OCI-LY1 (cell line): ENCODE data around the gene ASIC3.

ENCODE experiments used
- EZH2 ChIP-seq: fragments of 200-600 bp; sonication (generic), shearing (Covaris generic); IDR thresholded peaks from 2 replicates; pipeline ENCODE4 v1.8.0; 2017; ENCODE audit warnings: borderline replicate concordance, mixed run types, mild to moderate bottlenecking, antibody characterized with exemption, low read length, moderate library complexity, mixed read lengths
- TF ChIP-seq, protein P1 (sequence below): fragments of 200-600 bp; sonication (generic), shearing (Covaris generic); IDR thresholded peaks from 2 replicates; pipeline ENCODE4 v1.5.1; 2017; ENCODE audit warnings: mild to moderate bottlenecking, antibody characterized with exemption, low read length, moderate library complexity, mixed read lengths

DNA sequence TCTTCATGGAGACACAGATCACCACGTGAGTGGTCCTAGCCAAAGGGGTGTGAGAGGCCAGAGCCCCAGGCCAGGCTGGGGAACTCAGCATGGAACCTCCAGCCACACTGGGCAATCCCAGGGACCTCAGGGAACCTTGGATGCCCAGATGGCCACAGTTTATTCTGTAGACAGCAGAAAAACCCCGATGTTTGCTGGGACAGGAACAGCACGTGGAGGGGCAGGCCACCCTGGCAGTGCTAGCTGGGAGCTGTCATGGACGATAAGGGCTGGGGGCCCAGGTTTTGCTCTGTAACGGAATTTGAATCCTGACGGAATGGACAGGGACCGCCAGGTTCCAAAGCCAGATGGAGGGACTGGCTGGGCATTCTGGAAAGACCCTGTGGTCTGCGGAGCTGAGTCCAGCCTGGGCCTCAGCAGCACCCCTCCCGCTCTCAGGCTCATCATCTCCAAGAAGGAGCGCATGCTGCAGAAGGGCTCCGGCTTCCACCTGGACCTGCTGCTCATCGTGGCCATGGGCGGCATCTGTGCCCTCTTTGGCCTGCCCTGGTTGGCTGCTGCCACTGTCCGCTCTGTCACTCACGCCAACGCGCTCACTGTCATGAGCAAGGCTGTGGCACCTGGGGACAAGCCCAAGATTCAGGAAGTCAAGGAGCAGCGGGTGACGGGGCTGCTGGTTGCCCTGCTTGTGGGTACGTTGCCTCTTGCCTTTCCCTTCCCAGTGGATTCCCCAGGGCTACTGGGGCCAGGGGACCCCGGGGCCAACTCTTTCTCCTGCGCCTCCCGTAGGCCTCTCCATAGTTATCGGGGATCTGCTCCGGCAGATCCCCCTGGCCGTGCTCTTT, 26.7 kb downstream of the ASIC3 start:
- TF ChIP-seq, protein P1, sequence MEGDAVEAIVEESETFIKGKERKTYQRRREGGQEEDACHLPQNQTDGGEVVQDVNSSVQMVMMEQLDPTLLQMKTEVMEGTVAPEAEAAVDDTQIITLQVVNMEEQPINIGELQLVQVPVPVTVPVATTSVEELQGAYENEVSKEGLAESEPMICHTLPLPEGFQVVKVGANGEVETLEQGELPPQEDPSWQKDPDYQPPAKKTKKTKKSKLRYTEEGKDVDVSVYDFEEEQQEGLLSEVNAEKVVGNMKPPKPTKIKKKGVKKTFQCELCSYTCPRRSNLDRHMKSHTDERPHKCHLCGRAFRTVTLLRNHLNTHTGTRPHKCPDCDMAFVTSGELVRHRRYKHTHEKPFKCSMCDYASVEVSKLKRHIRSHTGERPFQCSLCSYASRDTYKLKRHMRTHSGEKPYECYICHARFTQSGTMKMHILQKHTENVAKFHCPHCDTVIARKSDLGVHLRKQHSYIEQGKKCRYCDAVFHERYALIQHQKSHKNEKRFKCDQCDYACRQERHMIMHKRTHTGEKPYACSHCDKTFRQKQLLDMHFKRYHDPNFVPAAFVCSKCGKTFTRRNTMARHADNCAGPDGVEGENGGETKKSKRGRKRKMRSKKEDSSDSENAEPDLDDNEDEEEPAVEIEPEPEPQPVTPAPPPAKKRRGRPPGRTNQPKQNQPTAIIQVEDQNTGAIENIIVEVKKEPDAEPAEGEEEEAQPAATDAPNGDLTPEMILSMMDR = no peak
- TF ChIP-seq EZH2 = no peak
